GM13977 (cell line): ENCODE results near the gene ANO10.
A peak's percentile ranks its signal among the peaks of the same experiment; 100 is the strongest.

Experiments used
- DNase-seq: peaks from one replicate; pipeline ENCODE4 v3.0.0; 2012; ENCODE audit warnings: low spot score
- CTCF ChIP-seq: IDR thresholded peaks from 2 replicates; pipeline ENCODE4 v1.5.1; 2012; ENCODE audit warnings: mild to moderate bottlenecking, control low read depth; ENCODE audit not compliant: insufficient read depth; ENCODE audit errors: extremely low read depth, missing control alignments
- in situ Hi-C: fragments of 300-500 bp; cut with MboI; formaldehyde crosslinking; loops from one replicate; pipeline ENCODE4 v1.12.0; 2022; ENCODE audit warnings: low sequenced_read_pairs, low pct_unique_long_range_greater_than_20kb, mixed read lengths, inconsistent platforms; ENCODE audit not compliant: unreplicated experiment

The ANO10 gene

GRCh38 chr3:43638594-43639447, 17.0 kb upstream of the ANO10 start:
- TF ChIP-seq CTCF, result peak; percentile 48
- no peak for DNase-seq
- in situ Hi-C loops, result no loop called here

GRCh38 chr3:43637702-43638101, 15.9 kb upstream of the ANO10 start:
- in situ Hi-C loops, result no loop called here
- no peak for DNase-seq
- no peak for TF ChIP-seq CTCF

GRCh38 chr3:43632986-43633385, 11.2 kb upstream of the ANO10 start:
- no peak for TF ChIP-seq CTCF
- in situ Hi-C loops, result no loop called here
- no peak for DNase-seq

- in situ Hi-C loops, result no loop called here
- TF ChIP-seq CTCF, result no peak
- no peak for DNase-seq
Observed at GRCh38 chr3:43632269-43632733, 10.5 kb upstream of the ANO10 start.

- in situ Hi-C loops, result no loop called here
Observed at GRCh38 chr3:43629741-43630140, 7.9 kb upstream of the ANO10 start.

GRCh38 chr3:43629257-43629656, 7.4 kb upstream of the ANO10 start:
- no peak for DNase-seq
- in situ Hi-C loops, result no loop called here
- TF ChIP-seq CTCF, result no peak

More at GRCh38 chr3:43629741-43630140, 7.9 kb upstream of the ANO10 start:
- DNase-seq, result no peak
- TF ChIP-seq CTCF, result no peak
